DOHH2 (cell line): ENCODE data around the gene CDC25C.
A peak's percentile ranks its signal among the peaks of the same experiment; 100 is the strongest.

Experiments
- EZH2phosphoT487 ChIP-seq: fragments of 200-600 bp; sonication (generic); IDR thresholded peaks from 2 replicates; pipeline ENCODE4 v1.6.1; 2017; ENCODE audit warnings: borderline replicate concordance, mild to moderate bottlenecking, antibody characterized with exemption, low read length, moderate library complexity, mixed read lengths
- TF ChIP-seq, protein P1 (sequence below): fragments of 200-600 bp; sonication (generic); IDR thresholded peaks from one replicate; pipeline ENCODE4 v1.5.1; 2014; ENCODE audit warnings: antibody characterized with exemption, mild to moderate bottlenecking, low read depth, low read length; ENCODE audit not compliant: poor library complexity, severe bottlenecking

DNA sequence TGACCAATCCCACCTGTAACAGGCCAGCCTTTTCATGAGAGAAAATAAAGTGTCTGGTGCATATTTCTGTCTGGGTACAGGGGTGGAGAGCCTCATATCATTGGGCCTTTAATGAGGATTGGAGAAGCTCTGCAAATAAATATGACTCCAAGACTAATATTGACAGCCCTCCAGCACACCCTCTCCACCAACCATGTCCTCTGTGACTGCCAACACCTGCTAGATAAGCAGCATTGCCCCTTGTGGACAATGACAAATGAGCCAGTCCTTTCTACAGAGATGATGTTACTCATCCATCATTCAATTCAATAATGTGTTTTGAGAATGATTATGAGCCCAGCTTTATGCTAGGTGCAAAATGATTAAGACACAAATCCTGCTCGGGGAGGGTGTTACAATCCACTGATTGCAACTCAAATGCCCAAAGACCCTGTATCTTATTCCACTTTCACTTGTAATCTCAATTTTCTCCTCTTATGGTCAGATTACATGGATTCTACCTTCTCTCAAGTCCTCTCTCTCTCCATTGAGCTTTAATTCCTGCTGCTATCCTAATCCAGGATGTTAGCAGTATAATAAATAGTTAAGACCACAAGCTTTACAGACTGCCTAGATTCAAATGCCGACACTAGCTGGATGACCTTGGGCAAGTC lies 55.1 kb downstream of the CDC25C start:
- TF ChIP-seq, protein P1, sequence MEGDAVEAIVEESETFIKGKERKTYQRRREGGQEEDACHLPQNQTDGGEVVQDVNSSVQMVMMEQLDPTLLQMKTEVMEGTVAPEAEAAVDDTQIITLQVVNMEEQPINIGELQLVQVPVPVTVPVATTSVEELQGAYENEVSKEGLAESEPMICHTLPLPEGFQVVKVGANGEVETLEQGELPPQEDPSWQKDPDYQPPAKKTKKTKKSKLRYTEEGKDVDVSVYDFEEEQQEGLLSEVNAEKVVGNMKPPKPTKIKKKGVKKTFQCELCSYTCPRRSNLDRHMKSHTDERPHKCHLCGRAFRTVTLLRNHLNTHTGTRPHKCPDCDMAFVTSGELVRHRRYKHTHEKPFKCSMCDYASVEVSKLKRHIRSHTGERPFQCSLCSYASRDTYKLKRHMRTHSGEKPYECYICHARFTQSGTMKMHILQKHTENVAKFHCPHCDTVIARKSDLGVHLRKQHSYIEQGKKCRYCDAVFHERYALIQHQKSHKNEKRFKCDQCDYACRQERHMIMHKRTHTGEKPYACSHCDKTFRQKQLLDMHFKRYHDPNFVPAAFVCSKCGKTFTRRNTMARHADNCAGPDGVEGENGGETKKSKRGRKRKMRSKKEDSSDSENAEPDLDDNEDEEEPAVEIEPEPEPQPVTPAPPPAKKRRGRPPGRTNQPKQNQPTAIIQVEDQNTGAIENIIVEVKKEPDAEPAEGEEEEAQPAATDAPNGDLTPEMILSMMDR = peak; percentile 15
- no peak for TF ChIP-seq EZH2phosphoT487
